LHCN-M2 (cell line): ENCODE results near the gene LCE1B. TPM values are rescaled to one million over a fixed set of nuclear protein-coding genes. Genes with fewer than 3 reads are reported as not detected.
A peak's percentile ranks its signal among the peaks of the same experiment; 100 is the strongest.

Experiments
- DNase-seq: peaks from one replicate; pipeline ENCODE4 v3.0.0-alpha.2; 2012; ENCODE audit warnings: low read depth
- polyA plus RNA-seq: library from polyadenylated mRNA; unstranded; fragments of >200 nt; gene quantifications from one replicate; pipeline ENCODE4 v1.2.1, GENCODE V29; 2012; ENCODE audit warnings: missing spikeins
- total RNA-seq: library from RNA; depleted of rRNA; stranded (reverse); fragments of >200 nt; gene quantifications from 2 replicates; pipeline ENCODE4 v1.2.3, GENCODE V29; 2014; rRNA removed

The LCE1B gene
- not detected in 2 replicates for total RNA-seq
- polyA plus RNA-seq, result not detected

GRCh38 chr1:152811671-152812070 is at the start of gene LCE1B:
TSS of gene LCE1B (plus strand) at chr1:152811971. CDS start at chr1:152812447, 476 bp downstream.
- DNase-seq, result no peak

GRCh38 chr1:152768847-152769533 is 42.8 kb upstream of the LCE1B start:
- DNase-seq, result no peak

GRCh38 chr1:152770411-152770810 is 41.4 kb upstream of the LCE1B start:
- DNase-seq, result no peak

GRCh38 chr1:152774875-152775274 is 36.9 kb upstream of the LCE1B start, which contains the start of gene LCE1F:
TSS of gene LCE1F (plus strand) at chr1:152775140. CDS start at chr1:152776372, 1,232 bp downstream.
- DNase-seq, result no peak

- no peak for DNase-seq
These were observed 35.4 kb upstream of the LCE1B start for GRCh38 chr1:152776361-152776760.

GRCh38 chr1:152777510-152778137 is 34.1 kb upstream of the LCE1B start:
- DNase-seq, result peak; percentile 27

GRCh38 chr1:152783095-152783494 is 28.7 kb upstream of the LCE1B start:
- no peak for DNase-seq

- DNase-seq, result no peak
These were observed 25.7 kb upstream of the LCE1B start, which contains the start of gene LCE1E for GRCh38 chr1:152786077-152786476. TSS of gene LCE1E (plus strand) at chr1:152786257. CDS start at chr1:152787300, 1,043 bp downstream.

GRCh38 chr1:152795686-152796085 is 16.1 kb upstream of the LCE1B start:
- no peak for DNase-seq

- no peak for DNase-seq
These were observed 15.3 kb upstream of the LCE1B start, which contains the start of gene LCE1D for GRCh38 chr1:152796421-152796820. TSS of gene LCE1D (plus strand) at chr1:152796721. CDS start at chr1:152797795, 1,074 bp downstream.

- no peak for DNase-seq
These were observed 10.4 kb upstream of the LCE1B start for GRCh38 chr1:152801333-152801732.

GRCh38 chr1:152806576-152806975 is 5.2 kb upstream of the LCE1B start, which contains the start of gene LCE1C:
TSS of gene LCE1C (minus strand) at chr1:152806651. CDS start at chr1:152805478, 1,173 bp downstream.
- DNase-seq, result no peak

GRCh38 chr1:152811050-152811449 is 721 bp upstream of the LCE1B start:
- no peak for DNase-seq

GRCh38 chr1:152817309-152817708 is 5.5 kb downstream of the LCE1B start:
- no peak for DNase-seq

GRCh38 chr1:152823294-152823693 is 11.5 kb downstream of the LCE1B start:
- no peak for DNase-seq

- no peak for DNase-seq
These were observed 13.2 kb downstream of the LCE1B start for GRCh38 chr1:152824964-152825363.

- no peak for DNase-seq
These were observed 15.4 kb downstream of the LCE1B start, which contains the start of gene LCE1A for GRCh38 chr1:152827173-152827572. TSS of gene LCE1A (plus strand) at chr1:152827473. CDS start at chr1:152827473, 0 bp downstream.

- no peak for DNase-seq
These were observed 25.1 kb downstream of the LCE1B start for GRCh38 chr1:152836870-152837269.

GRCh38 chr1:152842556-152842955 is 30.8 kb downstream of the LCE1B start, which contains the start of gene LCE6A:
TSS of gene LCE6A (plus strand) at chr1:152842856. CDS start at chr1:152843521, 665 bp downstream.
- no peak for DNase-seq

- no peak for DNase-seq
These were observed 43.9 kb downstream of the LCE1B start for GRCh38 chr1:152855661-152856060.

GRCh38 chr1:152858062-152858461 is 46.3 kb downstream of the LCE1B start:
- no peak for DNase-seq

- DNase-seq, result no peak
These were observed 47.9 kb downstream of the LCE1B start, which contains the start of gene LCE7A for GRCh38 chr1:152859696-152860095. TSS of gene LCE7A (plus strand) at chr1:152859996. CDS start at chr1:152860698, 702 bp downstream.
